HEK293 (cell line): Measurements from ENCODE around the gene TBCE.

Experiments used
- HOXD13 ChIP-seq: sonication (generic); formaldehyde crosslinking; IDR thresholded peaks from 2 replicates; pipeline ENCODE4 v1.8.0; 2022; ENCODE audit warnings: missing genetic modification reagents, borderline replicate concordance
- KLF17 ChIP-seq: fragments of 450-650 bp; formaldehyde crosslinking; IDR thresholded peaks from 2 replicates; pipeline ENCODE4 v1.5.1; 2016; ENCODE audit warnings: missing biosample characterization, missing genetic modification characterization
- ZFP41 ChIP-seq: fragments of 450-650 bp; formaldehyde crosslinking; IDR thresholded peaks from 2 replicates; pipeline ENCODE4 v1.5.1; 2016; ENCODE audit warnings: missing biosample characterization, missing genetic modification characterization, borderline replicate concordance
- ZNF530 ChIP-seq: fragments of 450-650 bp; formaldehyde crosslinking; IDR thresholded peaks from 2 replicates; pipeline ENCODE4 v1.5.1; 2016; ENCODE audit warnings: low read depth, missing biosample characterization, missing genetic modification characterization
- TF ChIP-seq, protein P1 (sequence below): fragments of 450-650 bp; formaldehyde crosslinking; IDR thresholded peaks from 2 replicates; pipeline ENCODE4 v1.5.1; 2016; ENCODE audit warnings: missing biosample characterization, missing genetic modification characterization

DNA sequence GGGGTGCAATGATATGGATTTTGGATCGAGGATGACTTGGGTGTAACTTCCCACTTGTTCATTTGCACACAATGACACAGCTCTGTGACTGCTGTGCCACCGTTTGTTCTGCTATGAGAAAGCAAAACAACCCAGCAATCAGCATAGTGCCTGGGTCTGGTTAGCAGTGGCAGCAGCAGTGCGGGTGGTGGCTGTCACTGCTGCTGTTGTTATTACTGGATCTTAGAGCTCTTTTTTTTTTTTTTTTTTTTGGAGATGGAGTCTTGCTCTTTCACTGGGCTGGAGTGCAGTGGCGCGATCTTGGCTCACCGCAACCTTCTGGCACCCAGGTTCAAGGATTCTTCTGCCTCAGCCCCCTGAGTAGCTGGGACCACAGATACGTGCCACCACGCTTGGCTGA, 56.9 kb downstream of the TBCE start:
- TF ChIP-seq, protein P1, sequence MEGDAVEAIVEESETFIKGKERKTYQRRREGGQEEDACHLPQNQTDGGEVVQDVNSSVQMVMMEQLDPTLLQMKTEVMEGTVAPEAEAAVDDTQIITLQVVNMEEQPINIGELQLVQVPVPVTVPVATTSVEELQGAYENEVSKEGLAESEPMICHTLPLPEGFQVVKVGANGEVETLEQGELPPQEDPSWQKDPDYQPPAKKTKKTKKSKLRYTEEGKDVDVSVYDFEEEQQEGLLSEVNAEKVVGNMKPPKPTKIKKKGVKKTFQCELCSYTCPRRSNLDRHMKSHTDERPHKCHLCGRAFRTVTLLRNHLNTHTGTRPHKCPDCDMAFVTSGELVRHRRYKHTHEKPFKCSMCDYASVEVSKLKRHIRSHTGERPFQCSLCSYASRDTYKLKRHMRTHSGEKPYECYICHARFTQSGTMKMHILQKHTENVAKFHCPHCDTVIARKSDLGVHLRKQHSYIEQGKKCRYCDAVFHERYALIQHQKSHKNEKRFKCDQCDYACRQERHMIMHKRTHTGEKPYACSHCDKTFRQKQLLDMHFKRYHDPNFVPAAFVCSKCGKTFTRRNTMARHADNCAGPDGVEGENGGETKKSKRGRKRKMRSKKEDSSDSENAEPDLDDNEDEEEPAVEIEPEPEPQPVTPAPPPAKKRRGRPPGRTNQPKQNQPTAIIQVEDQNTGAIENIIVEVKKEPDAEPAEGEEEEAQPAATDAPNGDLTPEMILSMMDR (tag by site-specific recombination): no peak
- TF ChIP-seq ZFP41 (tag by site-specific recombination) (no peak), ZNF530 (tag by site-specific recombination) (no peak), KLF17 (tag by site-specific recombination) (no peak), HOXD13 (CRISPR knock-in tag) (no peak)
